Ishikawa (cell line): ENCODE data around the gene RAF1.

Experiments used
- CEBPB ChIP-seq: IDR thresholded peaks from 2 replicates; pipeline ENCODE4 v1.6.1; 2012
- CREB1 ChIP-seq: IDR thresholded peaks from 2 replicates; pipeline ENCODE4 v1.6.1; 2012; ENCODE audit warnings: low read depth
- EGR1 ChIP-seq: IDR thresholded peaks from 2 replicates; pipeline ENCODE4 v1.6.1; 2012
- EP300 ChIP-seq: IDR thresholded peaks from 2 replicates; pipeline ENCODE4 v1.6.1; 2012; ENCODE audit warnings: borderline replicate concordance
- FOXM1 ChIP-seq: IDR thresholded peaks from 2 replicates; pipeline ENCODE4 v1.6.1; 2012; ENCODE audit warnings: low read depth, borderline replicate concordance
- NFIC ChIP-seq: IDR thresholded peaks from 2 replicates; pipeline ENCODE4 v1.6.1; 2012
- RAD21 ChIP-seq: IDR thresholded peaks from 2 replicates; pipeline ENCODE4 v1.6.1; 2012; ENCODE audit warnings: low read depth
- TAF1 ChIP-seq: IDR thresholded peaks from 2 replicates; pipeline ENCODE4 v1.6.1; 2012; ENCODE audit warnings: low read depth, mild to moderate bottlenecking
- TCF12 ChIP-seq: IDR thresholded peaks from 2 replicates; pipeline ENCODE4 v1.6.1; 2012; ENCODE audit warnings: low read depth
- TEAD4 ChIP-seq: IDR thresholded peaks from 2 replicates; pipeline ENCODE4 v1.6.1; 2012
- YY1 ChIP-seq: IDR thresholded peaks from 2 replicates; pipeline ENCODE4 v1.6.1; 2012; ENCODE audit warnings: low read depth
- ZBTB7A ChIP-seq: IDR thresholded peaks from 2 replicates; pipeline ENCODE4 v1.6.1; 2012; ENCODE audit warnings: low read depth
- TF ChIP-seq, protein P1 (sequence below): IDR thresholded peaks from 2 replicates; pipeline ENCODE4 v1.6.1; 2012
- TF ChIP-seq, protein P2 (sequence below): IDR thresholded peaks from 2 replicates; pipeline ENCODE4 v1.6.1; 2012; ENCODE audit warnings: low read depth, mild to moderate bottlenecking
- TF ChIP-seq, protein P3 (sequence below): IDR thresholded peaks from 2 replicates; pipeline ENCODE4 v1.6.1; 2012

RAF1 gene

DNA sequence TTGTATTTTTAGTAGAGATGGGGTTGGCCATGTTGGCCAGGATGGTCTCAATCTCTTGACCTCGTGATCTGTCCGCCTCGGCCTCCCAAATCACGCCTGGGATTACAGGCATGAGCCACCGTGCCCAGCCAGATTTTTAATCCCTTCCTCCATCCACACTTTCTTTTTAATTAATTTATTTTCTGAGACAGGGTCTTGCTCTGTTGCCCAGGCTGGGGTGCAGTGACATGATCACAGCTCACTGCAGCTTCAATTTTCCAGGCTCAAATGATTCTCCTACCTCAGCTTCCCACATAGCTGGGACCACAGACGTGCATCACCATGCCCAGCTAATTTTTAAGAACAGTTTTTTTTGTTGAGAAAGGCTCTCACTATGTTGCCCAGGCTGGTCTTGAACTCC lies 43.6 kb downstream of the RAF1 start:
- no peak for TF ChIP-seq TCF12
- TF ChIP-seq, protein P1, sequence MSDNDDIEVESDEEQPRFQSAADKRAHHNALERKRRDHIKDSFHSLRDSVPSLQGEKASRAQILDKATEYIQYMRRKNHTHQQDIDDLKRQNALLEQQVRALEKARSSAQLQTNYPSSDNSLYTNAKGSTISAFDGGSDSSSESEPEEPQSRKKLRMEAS, result no peak
- TF ChIP-seq EP300, result no peak
- no peak for TF ChIP-seq NFIC
- TF ChIP-seq TAF1, result no peak
- TF ChIP-seq CREB1, result no peak
- TF ChIP-seq YY1, result no peak
- TF ChIP-seq, protein P2, sequence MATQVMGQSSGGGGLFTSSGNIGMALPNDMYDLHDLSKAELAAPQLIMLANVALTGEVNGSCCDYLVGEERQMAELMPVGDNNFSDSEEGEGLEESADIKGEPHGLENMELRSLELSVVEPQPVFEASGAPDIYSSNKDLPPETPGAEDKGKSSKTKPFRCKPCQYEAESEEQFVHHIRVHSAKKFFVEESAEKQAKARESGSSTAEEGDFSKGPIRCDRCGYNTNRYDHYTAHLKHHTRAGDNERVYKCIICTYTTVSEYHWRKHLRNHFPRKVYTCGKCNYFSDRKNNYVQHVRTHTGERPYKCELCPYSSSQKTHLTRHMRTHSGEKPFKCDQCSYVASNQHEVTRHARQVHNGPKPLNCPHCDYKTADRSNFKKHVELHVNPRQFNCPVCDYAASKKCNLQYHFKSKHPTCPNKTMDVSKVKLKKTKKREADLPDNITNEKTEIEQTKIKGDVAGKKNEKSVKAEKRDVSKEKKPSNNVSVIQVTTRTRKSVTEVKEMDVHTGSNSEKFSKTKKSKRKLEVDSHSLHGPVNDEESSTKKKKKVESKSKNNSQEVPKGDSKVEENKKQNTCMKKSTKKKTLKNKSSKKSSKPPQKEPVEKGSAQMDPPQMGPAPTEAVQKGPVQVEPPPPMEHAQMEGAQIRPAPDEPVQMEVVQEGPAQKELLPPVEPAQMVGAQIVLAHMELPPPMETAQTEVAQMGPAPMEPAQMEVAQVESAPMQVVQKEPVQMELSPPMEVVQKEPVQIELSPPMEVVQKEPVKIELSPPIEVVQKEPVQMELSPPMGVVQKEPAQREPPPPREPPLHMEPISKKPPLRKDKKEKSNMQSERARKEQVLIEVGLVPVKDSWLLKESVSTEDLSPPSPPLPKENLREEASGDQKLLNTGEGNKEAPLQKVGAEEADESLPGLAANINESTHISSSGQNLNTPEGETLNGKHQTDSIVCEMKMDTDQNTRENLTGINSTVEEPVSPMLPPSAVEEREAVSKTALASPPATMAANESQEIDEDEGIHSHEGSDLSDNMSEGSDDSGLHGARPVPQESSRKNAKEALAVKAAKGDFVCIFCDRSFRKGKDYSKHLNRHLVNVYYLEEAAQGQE, result no peak
- no peak for TF ChIP-seq ZBTB7A
- no peak for TF ChIP-seq FOXM1
- TF ChIP-seq, protein P3, sequence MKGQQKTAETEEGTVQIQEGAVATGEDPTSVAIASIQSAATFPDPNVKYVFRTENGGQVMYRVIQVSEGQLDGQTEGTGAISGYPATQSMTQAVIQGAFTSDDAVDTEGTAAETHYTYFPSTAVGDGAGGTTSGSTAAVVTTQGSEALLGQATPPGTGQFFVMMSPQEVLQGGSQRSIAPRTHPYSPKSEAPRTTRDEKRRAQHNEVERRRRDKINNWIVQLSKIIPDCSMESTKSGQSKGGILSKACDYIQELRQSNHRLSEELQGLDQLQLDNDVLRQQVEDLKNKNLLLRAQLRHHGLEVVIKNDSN, result no peak
- no peak for TF ChIP-seq EGR1
- TF ChIP-seq RAD21, result no peak
- TF ChIP-seq TEAD4, result no peak
- no peak for TF ChIP-seq CEBPB

DNA sequence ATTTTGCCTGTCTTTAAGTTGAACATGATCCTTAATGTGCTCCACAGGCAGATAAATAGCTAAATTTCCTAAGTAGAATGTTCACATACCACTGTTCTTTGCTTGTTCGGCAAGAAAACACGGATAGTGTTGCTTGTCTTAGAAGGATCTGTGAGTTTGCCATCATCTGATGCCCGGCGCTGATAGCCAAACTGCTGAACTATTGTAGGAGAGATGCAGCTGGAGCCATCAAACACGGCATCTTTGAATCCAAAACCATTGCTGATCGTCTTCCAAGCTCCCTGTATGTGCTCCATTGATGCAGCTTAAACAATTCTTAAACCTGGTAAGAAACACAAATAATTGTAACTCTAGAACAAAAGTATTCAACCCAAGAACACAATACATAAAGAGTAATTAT lies 45.5 kb downstream of the RAF1 start:
- TF ChIP-seq TEAD4, result no peak
- no peak for TF ChIP-seq EGR1
- no peak for TF ChIP-seq CREB1
- TF ChIP-seq RAD21, result no peak
- TF ChIP-seq CEBPB, result no peak
- TF ChIP-seq, protein P3, result no peak
- TF ChIP-seq EP300, result no peak
- no peak for TF ChIP-seq TAF1
- TF ChIP-seq NFIC, result no peak
- TF ChIP-seq, protein P1, result no peak
- TF ChIP-seq ZBTB7A, result no peak
- TF ChIP-seq FOXM1, result no peak
- TF ChIP-seq, protein P2, result no peak
- no peak for TF ChIP-seq YY1
- no peak for TF ChIP-seq TCF12

- TF ChIP-seq NFIC (no peak), TEAD4 (no peak), YY1 (no peak), RAD21 (no peak), TCF12 (no peak), ZBTB7A (no peak), EGR1 (no peak), FOXM1 (no peak), CREB1 (no peak), CEBPB (no peak), EP300 (no peak), TAF1 (no peak)
- TF ChIP-seq, protein P2, result no peak
- TF ChIP-seq, protein P3, result no peak
- TF ChIP-seq, protein P1, result no peak
Observed at GRCh38 chr3:12615266-12615665, 48.7 kb downstream of the RAF1 start.

- no peak for TF ChIP-seq ZBTB7A
- TF ChIP-seq, protein P2, result no peak
- TF ChIP-seq TAF1, result no peak
- no peak for TF ChIP-seq RAD21
- TF ChIP-seq YY1, result no peak
- no peak for TF ChIP-seq EGR1
- TF ChIP-seq, protein P1, result no peak
- TF ChIP-seq FOXM1, result no peak
- no peak for TF ChIP-seq EP300
- no peak for TF ChIP-seq NFIC
- TF ChIP-seq CEBPB, result no peak
- TF ChIP-seq CREB1, result no peak
- TF ChIP-seq TEAD4, result no peak
- no peak for TF ChIP-seq TCF12
- TF ChIP-seq, protein P3, result no peak
Observed at GRCh38 chr3:12613250-12613649, 50.7 kb downstream of the RAF1 start.
